GM06990 (cell line): ENCODE measurements around the gene RNF39.
A peak's percentile ranks its signal among the peaks of the same experiment; 100 is the strongest.

Experiments
- DNase-seq: peaks from one replicate; pipeline ENCODE4 v3.0.0-alpha.2; 2011; ENCODE audit not compliant: insufficient read length; ENCODE audit errors: extremely low read depth
- H3K27me3 ChIP-seq: replicated peaks from 2 replicates; pipeline ENCODE4 v1.6.0; 2011; ENCODE audit warnings: low read length; ENCODE audit not compliant: control insufficient read depth, insufficient read depth
- H3K36me3 ChIP-seq: 2 replicates; pipeline ENCODE4 v1.5.1; 2011; ENCODE audit warnings: low read length; ENCODE audit not compliant: control insufficient read depth, insufficient read depth
- H3K4me3 ChIP-seq: replicated peaks from 2 replicates; pipeline ENCODE4 v1.5.1; 2011; ENCODE audit warnings: low read depth, mild to moderate bottlenecking, control low read depth, low read length
- CTCF ChIP-seq: IDR thresholded peaks from 2 replicates; pipeline ENCODE4 v1.5.1; 2011; ENCODE audit warnings: low read length, control low read depth, mild to moderate bottlenecking, inconsistent platforms; ENCODE audit not compliant: insufficient read depth, poor library complexity, severe bottlenecking

RNF39 gene

GRCh38 chr6:30066082-30066481 lies 9.5 kb downstream of the RNF39 start:
- Histone ChIP-seq H3K27me3 (no peaks in the 10 kb centered on the region), H3K4me3 (peak overlapping the region; percentile 59), H3K36me3 (peaks cover 2% of the 10 kb centered on the region; the same call in 1 of the 2 replicates)
- no peak for TF ChIP-seq CTCF
- no peak for DNase-seq

DNA sequence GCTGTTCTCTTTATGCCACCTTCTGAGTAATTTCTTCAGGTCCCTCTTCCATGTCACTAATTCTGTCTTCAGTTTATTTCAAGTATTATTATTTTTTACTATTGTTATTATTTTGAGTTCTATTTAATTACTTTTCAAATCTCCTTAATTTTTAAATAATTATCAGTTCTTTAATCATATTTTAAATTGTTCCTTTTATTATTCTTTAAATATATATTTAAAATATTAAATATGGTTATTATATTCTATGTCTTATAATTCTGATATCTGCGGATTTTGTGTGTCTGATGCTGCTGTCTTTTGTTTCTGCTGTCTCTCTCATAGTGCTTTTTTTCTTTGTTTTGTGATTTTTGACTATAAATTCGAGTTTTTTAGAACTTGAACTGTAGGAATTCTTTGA lies 12.3 kb downstream of the RNF39 start:
- DNase-seq = no peak
- Histone ChIP-seq H3K36me3 (no peaks in the 10 kb centered on the region; the same call in 1 of the 2 replicates), H3K27me3 (no peaks in the 10 kb centered on the region), H3K4me3 (no peak overlapping the region)
- no peak for TF ChIP-seq CTCF

GRCh38 chr6:30062471-30063178 lies 12.9 kb downstream of the RNF39 start:
- TF ChIP-seq CTCF = no peak
- no peaks in the 10 kb centered on the region for H3K27me3 ChIP-seq

GRCh38 chr6:30061858-30062458 lies 13.6 kb downstream of the RNF39 start:
- peak overlapping the region; percentile 75 for H3K4me3 ChIP-seq
- no peak for DNase-seq
- TF ChIP-seq CTCF = no peak
- H3K27me3 ChIP-seq = no peaks in the 10 kb centered on the region
- H3K36me3 ChIP-seq = peaks cover 2% of the 10 kb centered on the region; the same call in 1 of the 2 replicates

More at GRCh38 chr6:30062471-30063178, 12.9 kb downstream of the RNF39 start:
- Histone ChIP-seq H3K4me3 (peak overlapping the region; percentile 75), H3K36me3 (peaks cover 2% of the 10 kb centered on the region; the same call in 1 of the 2 replicates)
- no peak for DNase-seq

GRCh38 chr6:30061092-30061857 lies 14.3 kb downstream of the RNF39 start, which contains the start of gene POLR1H:
Gene POLR1H (plus strand): TSS chr6:30061265. CDS start chr6:30061525, 260 bp downstream.
- H3K27me3 ChIP-seq = no peaks in the 10 kb centered on the region
- peaks cover 2% of the 10 kb centered on the region; the same call in 1 of the 2 replicates for H3K36me3 ChIP-seq
- DNase-seq = peak; percentile 87
- H3K4me3 ChIP-seq = peak within 1 kb of the TSS; percentile 75
- TF ChIP-seq CTCF = no peak
